HEK293 (cell line): ENCODE measurements around the gene NOL6.

Experiments used
- CTCF ChIA-PET: fragments of 350-600 bp; formaldehyde crosslinking; extraction: SDS; loops from one replicate; lab custom pipeline; 2021; ENCODE audit warnings: antibody characterized with exemption; lab: Yijun Ruan, JAX
- POLR2A ChIA-PET: fragments of 300-600 bp; formaldehyde crosslinking; extraction: SDS; loops from one replicate; lab custom pipeline; 2020; ENCODE audit warnings: antibody characterized with exemption, inconsistent platforms; lab: Yijun Ruan, JAX
- H3K27ac ChIP-seq: fragments of 200-500 bp; sonication (Bioruptor generic); 2 replicates; pipeline ENCODE4 v1.5.1; 2014; ENCODE audit warnings: low read depth, low read length, control low read depth, inconsistent platforms; ENCODE audit errors: extremely low read depth
- H3K36me3 ChIP-seq, 2 experiments: fragments of 200-500 bp in 1 of 2; sonication (Bioruptor generic) in 1 of 2; 1 replicate in 1 of 2; 2 replicates in 1 of 2; pipeline ENCODE4 v1.5.1; 2014 to 2017; ENCODE audit warnings: inconsistent platforms in 2 of 2, low read length in 2 of 2; ENCODE audit not compliant: control insufficient read depth in 2 of 2, insufficient read depth in 1 of 2
- H3K4me1 ChIP-seq: fragments of 200-500 bp; sonication (Bioruptor generic); 2 replicates; pipeline ENCODE4 v1.5.1; 2014; ENCODE audit warnings: mild to moderate bottlenecking, low read length, inconsistent platforms; ENCODE audit not compliant: control insufficient read depth, insufficient read depth
- H3K4me3 ChIP-seq: 2 replicates; pipeline ENCODE4 v1.5.1; 2011; ENCODE audit warnings: low read depth, mild to moderate bottlenecking, control low read depth, low read length, moderate library complexity
- H3K9me3 ChIP-seq: fragments of 200-500 bp; sonication (Bioruptor generic); 2 replicates; pipeline ENCODE4 v1.5.1; 2014; ENCODE audit warnings: low read depth, low read length, inconsistent platforms; ENCODE audit not compliant: control insufficient read depth, insufficient read depth
- CTCF ChIP-seq: fragments of 450-650 bp; formaldehyde crosslinking; IDR thresholded peaks from 2 replicates; pipeline ENCODE4 v1.5.1; 2016; ENCODE audit warnings: missing biosample characterization, missing genetic modification characterization
- HIC1 ChIP-seq: fragments of 450-650 bp; formaldehyde crosslinking; IDR thresholded peaks from 2 replicates; pipeline ENCODE4 v1.5.1; 2016; ENCODE audit warnings: missing biosample characterization, missing genetic modification characterization
- PATZ1 ChIP-seq: fragments of 450-650 bp; formaldehyde crosslinking; IDR thresholded peaks from 2 replicates; pipeline ENCODE4 v1.5.1; 2016; ENCODE audit warnings: missing biosample characterization, missing genetic modification characterization
- SCRT1 ChIP-seq: fragments of 450-650 bp; formaldehyde crosslinking; IDR thresholded peaks from 2 replicates; pipeline ENCODE4 v1.5.1; 2016; ENCODE audit warnings: missing biosample characterization, missing genetic modification characterization, borderline replicate concordance
- SP7 ChIP-seq: fragments of 450-650 bp; formaldehyde crosslinking; IDR thresholded peaks from 2 replicates; pipeline ENCODE4 v1.5.1; 2016; ENCODE audit warnings: missing biosample characterization, missing genetic modification characterization
- ZBTB17 ChIP-seq: fragments of 450-650 bp; formaldehyde crosslinking; IDR thresholded peaks from 2 replicates; pipeline ENCODE4 v1.5.1; 2016; ENCODE audit warnings: missing biosample characterization, missing genetic modification characterization
- ZNF174 ChIP-seq: fragments of 450-650 bp; formaldehyde crosslinking; IDR thresholded peaks from 2 replicates; pipeline ENCODE4 v1.5.0; 2017; ENCODE audit warnings: missing biosample characterization, mild to moderate bottlenecking, missing genetic modification characterization
- ZNF239 ChIP-seq: fragments of 450-650 bp; formaldehyde crosslinking; IDR thresholded peaks from 2 replicates; pipeline ENCODE4 v1.5.1; 2016; ENCODE audit warnings: missing biosample characterization, missing genetic modification characterization
- ZNF335 ChIP-seq: fragments of 450-650 bp; formaldehyde crosslinking; conservative IDR thresholded peaks from 2 replicates; pipeline ENCODE4 v1.5.1; 2016; ENCODE audit warnings: missing biosample characterization, missing genetic modification characterization
- ZNF521 ChIP-seq: fragments of 450-650 bp; formaldehyde crosslinking; IDR thresholded peaks from 2 replicates; pipeline ENCODE4 v1.5.1; 2017; ENCODE audit warnings: missing biosample characterization, mild to moderate bottlenecking, missing genetic modification characterization
- ZNF624 ChIP-seq: fragments of 450-650 bp; formaldehyde crosslinking; IDR thresholded peaks from 2 replicates; pipeline ENCODE4 v1.5.1; 2017; ENCODE audit warnings: missing biosample characterization, missing genetic modification characterization
- ZNF654 ChIP-seq: fragments of 450-650 bp; formaldehyde crosslinking; IDR thresholded peaks from 2 replicates; pipeline ENCODE4 v1.5.1; 2016; ENCODE audit warnings: low read depth, missing biosample characterization, missing genetic modification characterization
- ZNF792 ChIP-seq: fragments of 450-650 bp; formaldehyde crosslinking; IDR thresholded peaks from 2 replicates; pipeline ENCODE4 v1.5.1; 2016; ENCODE audit warnings: missing biosample characterization, missing genetic modification characterization
- ZSCAN18 ChIP-seq: fragments of 450-650 bp; formaldehyde crosslinking; IDR thresholded peaks from 2 replicates; pipeline ENCODE4 v1.5.1; 2016; ENCODE audit warnings: missing biosample characterization, missing genetic modification characterization

NOL6 gene

GRCh38 chr9:33466565-33467495 is 6.9 kb downstream of the NOL6 start (continued):
- TF ChIP-seq ZSCAN18 (tag by site-specific recombination): no peak
- peak; percentile 78 for TF ChIP-seq CTCF (tag by site-specific recombination)
- TF ChIP-seq SCRT1 (tag by site-specific recombination): no peak
- no peak for TF ChIP-seq ZNF521 (tag by site-specific recombination)
- no peak for TF ChIP-seq ZNF335 (tag by site-specific recombination)
- TF ChIP-seq ZNF239: no peak
- no peak for TF ChIP-seq ZNF624 (tag by site-specific recombination)
- peak; percentile 60 for TF ChIP-seq ZBTB17 (tag by site-specific recombination)

- TF ChIP-seq ZNF654: no peak
- TF ChIP-seq PATZ1: no peak
- TF ChIP-seq ZNF174 (tag by site-specific recombination): no peak
- TF ChIP-seq ZNF792: no peak
- TF ChIP-seq, all 188 proteins: peak for 0
- POLR2A ChIA-PET: interaction anchor here (0.6 to 3.3 kb wide), 6 partner anchors 8 to 193 kb away, joined by 3 to 9 read pairs (median 4); partner anchors contain the start of gene NFX1
- CTCF ChIA-PET: interaction anchor here (0.6 to 10.4 kb wide), 31 partner anchors 8 to 441 kb away, joined by 3 to 176 read pairs (median 6); partner anchors contain the start of genes AQP3, AQP7, DNAJA1 and NFX1
- H3K27ac ChIP-seq: no peak overlapping the region
- no peaks in the 10 kb centered on the region for H3K4me1 ChIP-seq
- H3K4me3 ChIP-seq: no peak overlapping the region
- H3K36me3 ChIP-seq: peaks cover 1 to 97% of the 10 kb centered on the region in 2 experiments; a peak in 2 of 3 replicates
- no peaks in the 10 kb centered on the region for H3K9me3 ChIP-seq
Measured at GRCh38 chr9:33465596-33466564, 7.8 kb downstream of the NOL6 start.

- Histone ChIP-seq H3K9me3 (no peaks in the 10 kb centered on the region), H3K27ac (no peak overlapping the region), H3K36me3 (peaks cover 0 to 98% of the 10 kb centered on the region in 2 experiments; a peak in 1 of 3 replicates), H3K4me3 (no peak overlapping the region), H3K4me1 (no peaks in the 10 kb centered on the region)
- ChIA-PET POLR2A (interaction anchor here (1.0 to 3.3 kb wide), 3 partner anchors 9 to 62 kb away, joined by 4 to 9 read pairs (median 9); partner anchors contain the start of gene NOL6), CTCF (interaction anchor here (0.6 to 10.4 kb wide), 14 partner anchors 9 to 911 kb away, joined by 3 to 111 read pairs (median 4); partner anchors contain the start of genes AQP3 and NOL6)
- no peak for TF ChIP-seq SP7 (tag by site-specific recombination)
- no peak for TF ChIP-seq ZNF624 (tag by site-specific recombination)
- TF ChIP-seq HIC1 (tag by site-specific recombination): no peak
Measured at GRCh38 chr9:33465096-33465495, 8.6 kb downstream of the NOL6 start.
